ENCODE data around the gene SLC22A7. TPM values are rescaled to one million over a fixed set of nuclear protein-coding genes. Genes with fewer than 3 reads are reported as not detected.

SLC22A7 gene
- polyA plus RNA-seq, 1 donor from 2014 or later = 2.3 TPM

- H2AFZ ChIP-seq (ENCODE audit: low read depth, low read length) = no peak overlapping the region
- H3F3A ChIP-seq (ENCODE audit: insufficient read depth, low read length, poor library complexity, severe bottlenecking) = no peaks in the 10 kb centered on the region
- no peak overlapping the region for H3K4me3 ChIP-seq (ENCODE audit: low read length)
- no peaks in the 10 kb centered on the region for H3K36me3 ChIP-seq (ENCODE audit: insufficient read depth, low read length)
- H3K79me2 ChIP-seq (replicated peaks; ENCODE audit: insufficient read depth, low read length) = no peaks in the 10 kb centered on the region
- no peaks in the 10 kb centered on the region for H3K27me3 ChIP-seq (ENCODE audit: insufficient read depth, low read depth, low read length)
- H3K4me2 ChIP-seq (ENCODE audit: low read length) = no peak overlapping the region
- H3K9ac ChIP-seq (ENCODE audit: low read length) = no peak overlapping the region
- H3K9me2 ChIP-seq (ENCODE audit: insufficient read depth, low read length) = no peaks in the 10 kb centered on the region
- no peak overlapping the region for H3K27ac ChIP-seq (ENCODE audit: low read length)
- H4K20me1 ChIP-seq (ENCODE audit: insufficient read depth) = no peaks in the 10 kb centered on the region
- no peak for TF ChIP-seq EZH2 (IDR thresholded peaks at IDR 0.05; ENCODE audit: borderline replicate concordance, insufficient read depth, low read length, poor library complexity, severe bottlenecking)
- TF ChIP-seq POLR2AphosphoS5 (IDR thresholded peaks at IDR 0.05) = no peak
- TF ChIP-seq, protein P1, sequence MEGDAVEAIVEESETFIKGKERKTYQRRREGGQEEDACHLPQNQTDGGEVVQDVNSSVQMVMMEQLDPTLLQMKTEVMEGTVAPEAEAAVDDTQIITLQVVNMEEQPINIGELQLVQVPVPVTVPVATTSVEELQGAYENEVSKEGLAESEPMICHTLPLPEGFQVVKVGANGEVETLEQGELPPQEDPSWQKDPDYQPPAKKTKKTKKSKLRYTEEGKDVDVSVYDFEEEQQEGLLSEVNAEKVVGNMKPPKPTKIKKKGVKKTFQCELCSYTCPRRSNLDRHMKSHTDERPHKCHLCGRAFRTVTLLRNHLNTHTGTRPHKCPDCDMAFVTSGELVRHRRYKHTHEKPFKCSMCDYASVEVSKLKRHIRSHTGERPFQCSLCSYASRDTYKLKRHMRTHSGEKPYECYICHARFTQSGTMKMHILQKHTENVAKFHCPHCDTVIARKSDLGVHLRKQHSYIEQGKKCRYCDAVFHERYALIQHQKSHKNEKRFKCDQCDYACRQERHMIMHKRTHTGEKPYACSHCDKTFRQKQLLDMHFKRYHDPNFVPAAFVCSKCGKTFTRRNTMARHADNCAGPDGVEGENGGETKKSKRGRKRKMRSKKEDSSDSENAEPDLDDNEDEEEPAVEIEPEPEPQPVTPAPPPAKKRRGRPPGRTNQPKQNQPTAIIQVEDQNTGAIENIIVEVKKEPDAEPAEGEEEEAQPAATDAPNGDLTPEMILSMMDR (IDR thresholded peaks at IDR 0.05; ENCODE audit: poor library complexity, severe bottlenecking) = no peak
- TF ChIP-seq EP300 (conservative IDR thresholded peaks at IDR 0.05; ENCODE audit: poor library complexity, severe bottlenecking) = no peak
- TF ChIP-seq, protein P2, sequence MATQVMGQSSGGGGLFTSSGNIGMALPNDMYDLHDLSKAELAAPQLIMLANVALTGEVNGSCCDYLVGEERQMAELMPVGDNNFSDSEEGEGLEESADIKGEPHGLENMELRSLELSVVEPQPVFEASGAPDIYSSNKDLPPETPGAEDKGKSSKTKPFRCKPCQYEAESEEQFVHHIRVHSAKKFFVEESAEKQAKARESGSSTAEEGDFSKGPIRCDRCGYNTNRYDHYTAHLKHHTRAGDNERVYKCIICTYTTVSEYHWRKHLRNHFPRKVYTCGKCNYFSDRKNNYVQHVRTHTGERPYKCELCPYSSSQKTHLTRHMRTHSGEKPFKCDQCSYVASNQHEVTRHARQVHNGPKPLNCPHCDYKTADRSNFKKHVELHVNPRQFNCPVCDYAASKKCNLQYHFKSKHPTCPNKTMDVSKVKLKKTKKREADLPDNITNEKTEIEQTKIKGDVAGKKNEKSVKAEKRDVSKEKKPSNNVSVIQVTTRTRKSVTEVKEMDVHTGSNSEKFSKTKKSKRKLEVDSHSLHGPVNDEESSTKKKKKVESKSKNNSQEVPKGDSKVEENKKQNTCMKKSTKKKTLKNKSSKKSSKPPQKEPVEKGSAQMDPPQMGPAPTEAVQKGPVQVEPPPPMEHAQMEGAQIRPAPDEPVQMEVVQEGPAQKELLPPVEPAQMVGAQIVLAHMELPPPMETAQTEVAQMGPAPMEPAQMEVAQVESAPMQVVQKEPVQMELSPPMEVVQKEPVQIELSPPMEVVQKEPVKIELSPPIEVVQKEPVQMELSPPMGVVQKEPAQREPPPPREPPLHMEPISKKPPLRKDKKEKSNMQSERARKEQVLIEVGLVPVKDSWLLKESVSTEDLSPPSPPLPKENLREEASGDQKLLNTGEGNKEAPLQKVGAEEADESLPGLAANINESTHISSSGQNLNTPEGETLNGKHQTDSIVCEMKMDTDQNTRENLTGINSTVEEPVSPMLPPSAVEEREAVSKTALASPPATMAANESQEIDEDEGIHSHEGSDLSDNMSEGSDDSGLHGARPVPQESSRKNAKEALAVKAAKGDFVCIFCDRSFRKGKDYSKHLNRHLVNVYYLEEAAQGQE (IDR thresholded peaks at IDR 0.05; ENCODE audit: borderline replicate concordance) = no peak
- no peak for TF ChIP-seq RAD21 (conservative IDR thresholded peaks at IDR 0.05)
- no peak for TF ChIP-seq TAF1 (IDR thresholded peaks at IDR 0.05; ENCODE audit: low read depth)
- TF ChIP-seq MXI1 (conservative IDR thresholded peaks at IDR 0.05; ENCODE audit: poor library complexity, severe bottlenecking) = no peak
- no peak for TF ChIP-seq SMC3 (conservative IDR thresholded peaks at IDR 0.05; ENCODE audit: poor library complexity)
- no peaks in the 10 kb centered on the region for H3K9me3 ChIP-seq (ENCODE audit: low read length)
Measured at GRCh38 chr6:43296780-43297497, 1.1 kb upstream of the SLC22A7 start.

DNA sequence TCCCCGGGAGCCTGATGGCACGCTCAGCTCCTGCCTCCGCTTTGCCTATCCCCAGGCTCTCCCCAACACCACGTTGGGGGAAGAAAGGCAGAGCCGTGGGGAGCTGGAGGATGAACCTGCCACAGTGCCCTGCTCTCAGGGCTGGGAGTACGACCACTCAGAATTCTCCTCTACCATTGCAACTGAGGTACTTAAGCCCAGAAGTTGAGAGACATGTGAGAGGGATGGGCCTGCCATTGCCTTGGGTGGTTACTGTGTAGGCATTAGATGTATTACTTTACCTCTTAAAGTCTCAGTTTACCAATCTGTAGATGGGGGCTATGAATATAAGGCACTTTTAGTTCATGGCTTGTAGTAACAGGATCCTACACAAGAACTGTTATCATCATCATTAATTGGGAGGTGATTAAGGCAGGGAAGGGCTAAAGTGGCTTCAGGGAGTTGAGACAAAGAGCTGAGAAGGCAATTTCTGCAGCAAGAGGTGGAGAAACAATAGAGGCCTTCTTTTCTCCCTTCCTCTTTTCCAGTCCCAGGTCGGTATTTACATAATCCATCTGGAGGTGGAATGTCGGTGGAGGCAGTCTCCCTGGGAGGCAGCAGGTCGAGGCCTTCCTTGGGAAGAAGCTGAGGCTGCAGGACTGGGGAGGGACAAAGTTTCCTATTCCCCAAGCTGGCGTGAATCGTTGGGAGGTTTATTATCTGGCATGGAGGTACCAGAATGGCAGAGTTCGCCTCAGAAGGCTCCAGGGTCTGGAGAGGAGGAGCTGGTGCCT, 691 bp downstream of the SLC22A7 start:
- TF ChIP-seq, protein P1 (IDR thresholded peaks at IDR 0.05; ENCODE audit: poor library complexity, severe bottlenecking) = no peak
- no peak for TF ChIP-seq MXI1 (conservative IDR thresholded peaks at IDR 0.05; ENCODE audit: poor library complexity, severe bottlenecking)
- no peak for TF ChIP-seq POLR2AphosphoS5 (IDR thresholded peaks at IDR 0.05)
- TF ChIP-seq SMC3 (conservative IDR thresholded peaks at IDR 0.05; ENCODE audit: poor library complexity) = no peak
- TF ChIP-seq EZH2 (IDR thresholded peaks at IDR 0.05; ENCODE audit: borderline replicate concordance, insufficient read depth, low read length, poor library complexity, severe bottlenecking) = no peak
- Histone ChIP-seq H3K9ac (ENCODE audit: low read length) (no peak overlapping the region), H3F3A (ENCODE audit: insufficient read depth, low read length, poor library complexity, severe bottlenecking) (no peaks in the 10 kb centered on the region), H4K20me1 (ENCODE audit: insufficient read depth) (no peaks in the 10 kb centered on the region), H3K27ac (ENCODE audit: low read length) (no peak overlapping the region), H3K9me3 (ENCODE audit: low read length) (no peaks in the 10 kb centered on the region), H3K4me3 (ENCODE audit: low read length) (no peak overlapping the region), H2AFZ (ENCODE audit: low read depth, low read length) (no peak overlapping the region), H3K79me2 (replicated peaks; ENCODE audit: insufficient read depth, low read length) (no peaks in the 10 kb centered on the region), H3K4me2 (ENCODE audit: low read length) (no peak overlapping the region), H3K9me2 (ENCODE audit: insufficient read depth, low read length) (no peaks in the 10 kb centered on the region), H3K27me3 (ENCODE audit: insufficient read depth, low read depth, low read length) (no peaks in the 10 kb centered on the region), H3K36me3 (ENCODE audit: insufficient read depth, low read length) (no peaks in the 10 kb centered on the region)

All from neural cell (in vitro differentiated cells).